ENCODE data around the gene SMC1A.

SMC1A gene

GRCh38 chrX:53357799-53358530, 64.5 kb downstream of the SMC1A start:
- Histone ChIP-seq H3K36me3 (ENCODE audit: control insufficient read depth, insufficient read depth, low read length) (no peaks in the 10 kb centered on the region), H3K27me3 (replicated peaks; ENCODE audit: control insufficient read depth, insufficient read depth, low read length) (no peaks in the 10 kb centered on the region), H3K4me3 (replicated peaks; ENCODE audit: low read depth, low read length) (no peak overlapping the region)
- DNase-seq (ENCODE audit: extremely low read depth, insufficient read length): no peak
- TF ChIP-seq, protein P1, sequence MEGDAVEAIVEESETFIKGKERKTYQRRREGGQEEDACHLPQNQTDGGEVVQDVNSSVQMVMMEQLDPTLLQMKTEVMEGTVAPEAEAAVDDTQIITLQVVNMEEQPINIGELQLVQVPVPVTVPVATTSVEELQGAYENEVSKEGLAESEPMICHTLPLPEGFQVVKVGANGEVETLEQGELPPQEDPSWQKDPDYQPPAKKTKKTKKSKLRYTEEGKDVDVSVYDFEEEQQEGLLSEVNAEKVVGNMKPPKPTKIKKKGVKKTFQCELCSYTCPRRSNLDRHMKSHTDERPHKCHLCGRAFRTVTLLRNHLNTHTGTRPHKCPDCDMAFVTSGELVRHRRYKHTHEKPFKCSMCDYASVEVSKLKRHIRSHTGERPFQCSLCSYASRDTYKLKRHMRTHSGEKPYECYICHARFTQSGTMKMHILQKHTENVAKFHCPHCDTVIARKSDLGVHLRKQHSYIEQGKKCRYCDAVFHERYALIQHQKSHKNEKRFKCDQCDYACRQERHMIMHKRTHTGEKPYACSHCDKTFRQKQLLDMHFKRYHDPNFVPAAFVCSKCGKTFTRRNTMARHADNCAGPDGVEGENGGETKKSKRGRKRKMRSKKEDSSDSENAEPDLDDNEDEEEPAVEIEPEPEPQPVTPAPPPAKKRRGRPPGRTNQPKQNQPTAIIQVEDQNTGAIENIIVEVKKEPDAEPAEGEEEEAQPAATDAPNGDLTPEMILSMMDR (IDR thresholded peaks at IDR 0.05; ENCODE audit: insufficient read depth, low read length, poor library complexity, severe bottlenecking): no peak

DNA sequence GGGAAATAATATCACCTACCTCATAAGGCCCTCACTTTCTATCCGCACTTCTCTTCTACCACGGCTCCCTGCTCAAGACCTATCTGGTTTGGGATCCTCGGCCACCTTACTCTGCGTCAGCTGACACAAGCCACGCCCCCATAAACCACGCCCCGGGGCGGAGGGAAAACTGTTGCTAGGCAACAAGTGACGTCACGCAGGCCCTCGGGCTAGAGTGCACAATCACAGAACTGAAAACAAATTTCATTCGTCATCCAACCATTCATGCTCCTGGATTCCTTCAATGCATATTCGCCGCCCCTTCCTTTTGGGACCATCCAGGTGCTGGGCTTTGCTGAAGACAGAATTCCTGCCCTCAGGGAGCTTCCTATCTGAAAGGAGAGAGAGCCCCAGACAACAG, 66.3 kb downstream of the SMC1A start:
- TF ChIP-seq, protein P1 (IDR thresholded peaks at IDR 0.05; ENCODE audit: insufficient read depth, low read length, poor library complexity, severe bottlenecking): no peak
- peak; percentile 21 for DNase-seq (ENCODE audit: extremely low read depth, insufficient read length)
- Histone ChIP-seq H3K27me3 (replicated peaks; ENCODE audit: control insufficient read depth, insufficient read depth, low read length) (no peaks in the 10 kb centered on the region), H3K4me3 (replicated peaks; ENCODE audit: low read depth, low read length) (no peak overlapping the region), H3K36me3 (ENCODE audit: control insufficient read depth, insufficient read depth, low read length) (no peaks in the 10 kb centered on the region)

- DNase-seq (ENCODE audit: extremely low read depth, insufficient read length): no peak
- Histone ChIP-seq H3K27me3 (replicated peaks; ENCODE audit: control insufficient read depth, insufficient read depth, low read length) (no peaks in the 10 kb centered on the region), H3K36me3 (ENCODE audit: control insufficient read depth, insufficient read depth, low read length) (no peaks in the 10 kb centered on the region), H3K4me3 (replicated peaks; ENCODE audit: low read depth, low read length) (no peak overlapping the region)
- TF ChIP-seq, protein P1 (IDR thresholded peaks at IDR 0.05; ENCODE audit: insufficient read depth, low read length, poor library complexity, severe bottlenecking): no peak
Observed at GRCh38 chrX:53354669-53355068, 67.8 kb downstream of the SMC1A start.

GRCh38 chrX:53347948-53348347, 74.5 kb downstream of the SMC1A start:
- TF ChIP-seq, protein P1 (IDR thresholded peaks at IDR 0.05; ENCODE audit: insufficient read depth, low read length, poor library complexity, severe bottlenecking): no peak
- no peak for DNase-seq (ENCODE audit: extremely low read depth, insufficient read length)
- no peaks in the 10 kb centered on the region for H3K36me3 ChIP-seq (ENCODE audit: control insufficient read depth, insufficient read depth, low read length)
- no peak overlapping the region for H3K4me3 ChIP-seq (replicated peaks; ENCODE audit: low read depth, low read length)
- no peaks in the 10 kb centered on the region for H3K27me3 ChIP-seq (replicated peaks; ENCODE audit: control insufficient read depth, insufficient read depth, low read length)

DNA sequence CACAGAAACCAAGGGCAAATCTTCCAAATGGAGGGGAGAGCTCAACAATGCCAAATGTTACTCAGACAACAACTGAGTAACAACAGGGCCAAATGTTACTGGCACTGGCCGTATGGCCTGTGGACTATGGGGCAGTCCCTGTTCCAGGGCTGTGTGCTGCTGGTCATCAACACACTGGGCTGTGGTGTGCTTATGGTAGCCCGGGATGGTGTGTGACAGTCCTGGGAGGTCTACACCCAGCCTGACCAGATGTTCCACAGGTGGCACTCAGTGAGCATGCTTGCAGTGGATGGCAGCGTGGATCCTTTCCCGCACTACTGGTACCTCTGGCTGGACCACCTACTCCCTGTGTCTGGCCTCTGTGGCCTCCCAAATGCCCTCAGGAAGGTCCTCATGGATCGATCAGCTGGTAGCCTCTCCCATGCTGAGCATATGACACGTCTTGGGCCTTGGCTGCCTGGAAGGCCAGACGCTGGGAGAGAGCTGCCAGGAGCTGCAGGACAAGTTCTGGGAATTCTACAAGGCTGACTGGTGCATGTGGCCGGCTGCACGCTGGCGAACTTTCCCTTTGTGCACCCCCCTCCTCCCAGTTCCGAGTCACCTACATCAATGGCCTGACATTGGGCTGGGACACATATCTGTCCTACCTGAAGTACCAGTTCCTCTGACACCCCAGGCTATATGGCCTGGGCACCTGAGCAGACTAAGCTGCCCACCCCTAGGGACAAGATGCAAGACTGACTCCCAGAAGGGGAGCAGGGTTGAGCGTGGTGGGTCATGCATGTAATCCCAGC, 81.4 kb downstream of the SMC1A start:
- DNase-seq (ENCODE audit: extremely low read depth, insufficient read length): no peak
- H3K36me3 ChIP-seq (ENCODE audit: control insufficient read depth, insufficient read depth, low read length): no peaks in the 10 kb centered on the region
- TF ChIP-seq, protein P1 (IDR thresholded peaks at IDR 0.05; ENCODE audit: insufficient read depth, low read length, poor library complexity, severe bottlenecking): no peak
- H3K27me3 ChIP-seq (replicated peaks; ENCODE audit: control insufficient read depth, insufficient read depth, low read length): no peaks in the 10 kb centered on the region
- no peak overlapping the region for H3K4me3 ChIP-seq (replicated peaks; ENCODE audit: low read depth, low read length)

Measured in GM06990 (cell line).